ENCODE results near the gene TTC13. TPM values are rescaled to one million over a fixed set of nuclear protein-coding genes. Genes with fewer than 3 reads are reported as not detected.

TTC13 gene
- polyA plus RNA-seq, 3 donors from 2014 or later, result 11.5 to 23.5 (median 15.9) TPM

DNA sequence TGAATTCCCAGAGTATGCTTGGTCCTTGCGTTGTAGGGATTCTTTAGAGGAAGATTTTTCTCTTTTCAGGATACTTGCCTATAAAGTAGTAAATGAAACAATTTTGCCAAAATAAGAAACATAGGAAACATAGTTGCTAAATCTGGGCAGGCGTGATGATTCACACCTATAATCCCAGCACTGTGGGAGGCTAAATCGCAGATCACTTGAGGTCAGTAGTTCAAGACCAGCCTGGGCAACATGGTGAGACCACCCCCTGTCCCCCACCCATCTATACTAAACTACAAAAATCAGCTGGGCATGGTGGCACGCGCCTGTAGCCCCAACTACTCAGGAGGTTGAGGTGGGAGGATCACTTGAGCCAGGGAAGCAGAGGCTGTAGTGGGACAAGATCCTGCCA, 5.2 kb upstream of the TTC13 start:
- peaks cover 3 to 10% (median 7%) of the 10 kb centered on the region in 3 donors for H3K36me3 Mint-ChIP-seq
- DNase-seq, result no peak
- no peak overlapping the region for H3K27ac Mint-ChIP-seq
- H3K9me3 Mint-ChIP-seq, result no peaks in the 10 kb centered on the region
- H3K27me3 Mint-ChIP-seq (ENCODE audit: low read depth in 3 of 3), result peaks cover 0 to 2% (median 1%) of the 10 kb centered on the region in 3 donors
- H3K4me3 Mint-ChIP-seq, result no peak overlapping the region
- H3K4me1 Mint-ChIP-seq, result peaks cover 0 to 13% of the 10 kb centered on the region in 2 donors

DNA sequence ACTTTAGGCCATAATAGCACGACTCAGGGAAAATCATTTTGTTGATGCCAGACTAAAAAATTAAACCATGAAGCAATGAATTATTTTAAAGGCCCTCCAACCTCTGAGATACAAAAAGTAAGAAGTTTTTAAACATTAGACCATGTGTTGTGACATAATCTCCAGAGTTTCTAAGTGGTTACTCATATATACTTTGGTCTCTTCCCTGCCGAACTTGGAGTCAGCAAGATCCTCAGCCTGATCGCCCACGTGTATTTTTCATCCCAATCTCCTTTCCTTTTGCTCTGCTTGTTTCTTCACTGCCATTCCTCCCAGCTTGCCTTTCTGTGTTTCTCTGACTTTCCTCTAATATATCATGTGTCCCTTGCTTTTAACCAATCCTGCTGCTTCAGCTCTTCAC, 4.0 kb upstream of the TTC13 start:
- Mint-ChIP-seq H3K36me3 (peaks cover 0 to 8% (median 3%) of the 10 kb centered on the region in 3 donors), H3K4me1 (peaks cover 2 to 15% of the 10 kb centered on the region in 2 donors), H3K27me3 (ENCODE audit: low read depth in 3 of 3) (peaks cover 2 to 6% (median 3%) of the 10 kb centered on the region in 3 donors), H3K27ac (no peak overlapping the region), H3K9me3 (no peaks in the 10 kb centered on the region), H3K4me3 (no peak overlapping the region)
- DNase-seq, result no peak

GRCh38 chr1:230979952-230980351, 1.3 kb upstream of the TTC13 start:
- peaks cover 0 to 5% (median 0%) of the 10 kb centered on the region in 3 donors for H3K36me3 Mint-ChIP-seq
- no peaks in the 10 kb centered on the region for H3K9me3 Mint-ChIP-seq
- DNase-seq, result no peak
- peak overlapping the region in 4 of 6 donors; percentile 86 to 98 (median 92) for H3K27ac Mint-ChIP-seq
- H3K4me3 Mint-ChIP-seq, result peak overlapping the region; percentile 58 to 96 (median 93)
- peaks cover 29 to 40% of the 10 kb centered on the region in 2 donors for H3K4me1 Mint-ChIP-seq
- H3K27me3 Mint-ChIP-seq (ENCODE audit: low read depth in 3 of 3), result peaks cover 7 to 10% (median 9%) of the 10 kb centered on the region in 3 donors

DNA sequence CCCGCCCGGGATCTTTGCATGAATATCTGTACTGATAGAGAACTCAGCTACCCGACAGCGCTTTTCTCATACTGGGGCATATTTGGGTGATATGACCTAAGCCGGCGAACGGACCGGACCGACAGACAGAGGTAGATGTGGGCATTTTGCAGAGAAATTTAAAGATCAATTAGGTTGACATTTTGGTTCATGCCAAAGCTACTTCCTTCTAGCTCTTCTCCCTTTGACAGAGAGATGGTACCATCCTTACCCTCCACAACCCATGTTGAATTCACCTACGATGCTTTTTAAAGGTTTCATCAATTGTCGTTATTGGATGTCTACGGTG, 692 bp upstream of the TTC13 start:
- Mint-ChIP-seq H3K27ac (peak overlapping the region in 4 of 6 donors; percentile 86 to 98 (median 92)), H3K9me3 (no peaks in the 10 kb centered on the region), H3K4me3 (peak overlapping the region; percentile 89 to 96 (median 93)), H3K36me3 (peaks cover 0 to 5% (median 0%) of the 10 kb centered on the region in 3 donors), H3K27me3 (ENCODE audit: low read depth in 3 of 3) (peaks cover 7 to 10% (median 9%) of the 10 kb centered on the region in 3 donors), H3K4me1 (peaks cover 34 to 46% of the 10 kb centered on the region in 2 donors)
- no peak for DNase-seq

GRCh38 chr1:230977761-230978490, 735 bp downstream of the TTC13 start:
- Mint-ChIP-seq H3K27me3 (ENCODE audit: low read depth in 3 of 3) (peaks cover 7 to 10% (median 9%) of the 10 kb centered on the region in 3 donors), H3K4me1 (peaks cover 49 to 61% of the 10 kb centered on the region in 2 donors), H3K36me3 (peaks cover 0 to 5% (median 0%) of the 10 kb centered on the region in 3 donors), H3K27ac (peak overlapping the region; percentile 96 to 100 (median 100)), H3K4me3 (peak overlapping the region; percentile 95 to 100 (median 99)), H3K9me3 (no peaks in the 10 kb centered on the region)
- DNase-seq, result peak in 2 of 3 donors; percentile 30 to 36

DNA sequence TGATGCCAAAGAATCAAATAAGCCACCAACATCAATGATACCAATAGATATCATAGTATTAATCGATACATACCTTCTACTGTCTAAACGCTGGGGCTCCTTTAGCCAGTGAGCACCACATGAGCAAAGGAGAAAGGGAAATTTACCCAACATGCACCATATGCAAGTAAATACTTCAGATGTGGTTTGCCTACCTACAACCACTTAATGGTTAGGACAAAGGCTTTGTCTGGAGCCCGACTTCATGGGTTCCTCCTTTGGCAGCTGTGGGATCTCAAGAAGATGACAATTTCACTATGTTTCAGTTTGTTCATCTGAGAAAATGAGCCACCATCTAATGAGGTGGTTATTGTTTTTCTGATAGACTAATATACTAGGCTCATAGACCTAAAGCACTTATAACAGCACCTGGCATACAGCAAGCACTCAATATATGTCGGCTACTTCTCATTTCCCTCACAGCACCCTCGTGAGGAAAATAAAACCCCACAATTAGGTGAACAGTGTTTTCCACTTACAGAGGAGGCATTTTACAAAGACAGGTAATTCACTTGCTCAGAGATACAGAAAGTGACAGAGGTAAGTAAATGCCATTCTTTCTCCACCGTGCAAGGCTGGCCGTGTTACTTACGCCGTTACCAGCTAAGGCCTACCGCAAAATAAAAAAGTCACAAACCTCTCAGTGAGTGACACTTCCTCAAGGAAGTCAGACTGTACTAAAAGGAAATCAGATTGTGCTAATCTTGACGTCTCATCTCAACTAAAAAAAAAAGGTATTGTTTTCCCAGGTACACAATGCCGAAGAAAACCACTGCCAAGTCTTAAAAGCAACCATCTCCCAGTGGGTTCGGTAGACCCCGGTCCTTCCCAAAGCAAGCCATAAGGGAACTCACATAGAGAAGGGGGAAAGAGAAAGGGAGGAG, 1.6 kb downstream of the TTC13 start:
- H3K9me3 Mint-ChIP-seq, result no peaks in the 10 kb centered on the region
- H3K4me3 Mint-ChIP-seq, result peak overlapping the region; percentile 95 to 100 (median 99)
- peaks cover 57 to 69% of the 10 kb centered on the region in 2 donors for H3K4me1 Mint-ChIP-seq
- H3K27ac Mint-ChIP-seq, result peak overlapping the region; percentile 96 to 100 (median 100)
- peaks cover 7 to 12% (median 9%) of the 10 kb centered on the region in 3 donors for H3K27me3 Mint-ChIP-seq (ENCODE audit: low read depth in 3 of 3)
- H3K36me3 Mint-ChIP-seq, result peaks cover 0 to 5% (median 0%) of the 10 kb centered on the region in 3 donors
- peak; percentile 73 to 78 (median 74) for DNase-seq

- peak overlapping the region; percentile 96 to 100 (median 100) for H3K27ac Mint-ChIP-seq
- peaks cover 7 to 12% (median 9%) of the 10 kb centered on the region in 3 donors for H3K27me3 Mint-ChIP-seq (ENCODE audit: low read depth in 3 of 3)
- H3K4me1 Mint-ChIP-seq, result peaks cover 64 to 76% of the 10 kb centered on the region in 2 donors
- DNase-seq, result no peak
- H3K4me3 Mint-ChIP-seq, result peak overlapping the region; percentile 95 to 100 (median 99)
- no peaks in the 10 kb centered on the region for H3K9me3 Mint-ChIP-seq
- peaks cover 0 to 5% (median 0%) of the 10 kb centered on the region in 3 donors for H3K36me3 Mint-ChIP-seq
These were observed 2.3 kb downstream of the TTC13 start for GRCh38 chr1:230976360-230976759.

DNA sequence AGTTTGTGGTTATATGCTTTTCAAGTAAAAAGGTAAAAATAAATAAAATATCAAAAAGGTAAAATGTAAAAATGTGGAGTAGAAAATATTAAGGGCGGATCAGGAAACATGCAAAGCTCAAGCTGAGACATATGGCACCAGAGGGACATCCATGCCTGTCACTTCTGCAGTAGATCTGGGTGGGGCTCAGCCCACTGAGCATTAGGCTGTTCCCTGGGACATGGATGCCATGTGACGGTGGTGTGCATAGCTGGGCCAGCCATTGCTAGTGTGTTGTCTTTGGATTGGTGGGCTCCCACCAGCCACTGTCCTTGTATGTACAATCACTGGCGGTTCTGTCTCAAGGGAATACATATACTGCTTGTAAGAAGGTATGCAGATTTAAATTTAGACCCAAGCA, 3.0 kb downstream of the TTC13 start:
- H3K9me3 Mint-ChIP-seq, result no peaks in the 10 kb centered on the region
- peaks cover 72 to 80% of the 10 kb centered on the region in 2 donors for H3K4me1 Mint-ChIP-seq
- H3K27ac Mint-ChIP-seq, result peak overlapping the region; percentile 96 to 100 (median 100)
- H3K27me3 Mint-ChIP-seq (ENCODE audit: low read depth in 3 of 3), result peaks cover 7 to 12% (median 9%) of the 10 kb centered on the region in 3 donors
- peaks cover 0 to 5% (median 0%) of the 10 kb centered on the region in 3 donors for H3K36me3 Mint-ChIP-seq
- no peak for DNase-seq
- peak overlapping the region in 4 of 5 donors; percentile 1 to 100 (median 97) for H3K4me3 Mint-ChIP-seq

DNA sequence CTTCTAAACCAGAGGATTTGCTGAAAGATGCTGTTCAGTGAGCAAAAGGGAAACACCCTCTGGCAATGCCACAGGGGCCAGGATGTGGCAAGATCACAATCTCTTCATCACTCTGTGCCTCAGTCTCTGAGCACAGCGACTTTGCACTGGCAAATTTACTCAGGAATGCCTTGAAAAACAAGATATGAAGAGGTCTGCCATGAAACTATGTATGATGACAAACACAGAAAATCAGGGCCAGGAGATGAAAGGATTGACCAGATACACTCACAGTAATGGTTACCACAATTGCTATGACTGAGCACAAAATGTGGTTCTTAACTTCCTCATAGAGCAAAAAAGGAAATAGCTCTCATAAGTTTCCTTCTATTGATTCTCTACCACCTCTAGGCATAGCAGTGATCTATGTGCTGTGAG, 5.8 kb downstream of the TTC13 start:
- DNase-seq, result peak; percentile 61 to 69 (median 66)
- H3K27me3 Mint-ChIP-seq (ENCODE audit: low read depth in 3 of 3), result peaks cover 6 to 7% (median 7%) of the 10 kb centered on the region in 3 donors

DNA sequence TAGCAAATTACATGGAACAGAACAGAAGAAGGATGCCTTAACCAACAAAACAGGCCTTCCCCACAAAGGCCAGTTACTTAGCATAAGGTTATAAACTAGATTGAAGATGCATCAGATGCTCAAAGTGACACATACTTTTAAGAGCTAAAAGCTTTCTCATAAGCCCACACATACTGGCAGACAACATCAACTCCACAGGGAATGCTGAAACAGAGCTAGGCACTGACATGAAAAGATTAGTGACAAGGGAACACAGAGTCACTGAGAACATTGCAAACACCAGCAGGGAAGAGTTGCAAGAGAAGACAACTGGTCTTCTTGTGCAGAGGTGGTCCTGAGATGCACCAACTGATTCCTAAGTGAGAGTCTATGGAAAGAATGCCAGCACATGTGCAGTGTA, 6.9 kb downstream of the TTC13 start:
- Mint-ChIP-seq H3K4me3 (peak overlapping the region; percentile 10 to 81 (median 60)), H3K36me3 (peaks cover 0 to 8% (median 5%) of the 10 kb centered on the region in 3 donors), H3K9me3 (no peaks in the 10 kb centered on the region), H3K27me3 (ENCODE audit: low read depth in 3 of 3) (peaks cover 0 to 2% (median 0%) of the 10 kb centered on the region in 3 donors), H3K4me1 (peaks cover 83 to 97% of the 10 kb centered on the region in 2 donors), H3K27ac (peak overlapping the region; percentile 80 to 95 (median 93))
- no peak for DNase-seq

More for the DNA sequence above, 5.8 kb downstream of the TTC13 start:
- Mint-ChIP-seq H3K36me3 (peaks cover 0 to 8% (median 5%) of the 10 kb centered on the region in 3 donors), H3K4me1 (peaks cover 91 to 99% of the 10 kb centered on the region in 2 donors), H3K9me3 (no peaks in the 10 kb centered on the region), H3K4me3 (peak overlapping the region; percentile 71 to 84 (median 79)), H3K27ac (peak overlapping the region; percentile 80 to 95 (median 93))

DNA sequence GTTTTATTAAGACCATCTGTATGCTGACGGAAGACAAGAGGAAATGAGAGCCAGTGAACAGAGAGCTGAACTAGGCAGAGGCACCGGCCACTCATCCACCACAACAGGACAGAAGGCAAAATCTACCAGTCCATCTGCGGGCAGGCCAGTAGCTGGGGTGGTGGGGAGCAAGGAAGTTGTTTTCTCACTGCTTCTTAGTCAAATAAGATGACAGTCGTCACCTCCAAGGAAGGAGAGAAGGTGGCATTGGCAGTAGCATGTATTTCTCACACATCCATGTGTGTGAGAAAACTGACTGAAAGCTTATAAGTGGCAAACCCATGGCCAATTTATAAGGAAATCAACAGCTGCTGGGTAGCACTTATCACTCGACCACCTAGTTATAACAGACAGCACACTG, 8.2 kb downstream of the TTC13 start:
- H3K4me1 Mint-ChIP-seq, result peaks cover 70 to 87% of the 10 kb centered on the region in 2 donors
- H3K36me3 Mint-ChIP-seq, result peaks cover 0 to 5% (median 3%) of the 10 kb centered on the region in 3 donors
- H3K27ac Mint-ChIP-seq, result peak overlapping the region; percentile 87 to 96 (median 92)
- no peaks in the 10 kb centered on the region for H3K9me3 Mint-ChIP-seq
- DNase-seq, result peak; percentile 24 to 31 (median 24)
- H3K27me3 Mint-ChIP-seq (ENCODE audit: low read depth in 3 of 3), result peaks cover 0 to 2% (median 0%) of the 10 kb centered on the region in 3 donors
- H3K4me3 Mint-ChIP-seq, result peak overlapping the region; percentile 25 to 72 (median 69)

GRCh38 chr1:230966358-230966873, 12.2 kb downstream of the TTC13 start:
- H3K9me3 Mint-ChIP-seq, result no peaks in the 10 kb centered on the region
- peak overlapping the region in 2 of 6 donors; percentile 17 to 44 for H3K27ac Mint-ChIP-seq
- H3K36me3 Mint-ChIP-seq, result peaks cover 0 to 5% (median 3%) of the 10 kb centered on the region in 3 donors
- DNase-seq, result no peak
- no peak overlapping the region for H3K4me3 Mint-ChIP-seq
- H3K4me1 Mint-ChIP-seq, result peaks cover 59 to 85% of the 10 kb centered on the region in 2 donors
- no peaks in the 10 kb centered on the region for H3K27me3 Mint-ChIP-seq (ENCODE audit: low read depth in 3 of 3)

GRCh38 chr1:230965535-230965934, 13.1 kb downstream of the TTC13 start:
- Mint-ChIP-seq H3K36me3 (peaks cover 0 to 5% (median 3%) of the 10 kb centered on the region in 3 donors), H3K9me3 (no peaks in the 10 kb centered on the region), H3K27me3 (ENCODE audit: low read depth in 3 of 3) (no peaks in the 10 kb centered on the region), H3K27ac (peak overlapping the region in 2 of 6 donors; percentile 1 to 51), H3K4me3 (no peak overlapping the region), H3K4me1 (peaks cover 61 to 85% of the 10 kb centered on the region in 2 donors)
- DNase-seq, result no peak
